HUES48 (cell line): ENCODE data around the gene DPY19L3.

Experiments
- H3K27ac ChIP-seq: one replicate; pipeline ENCODE4 v1.7.0; 2013; ENCODE audit warnings: low read depth, low read length, inconsistent platforms
- H3K27me3 ChIP-seq: 2 replicates; pipeline ENCODE4 v1.6.1; 2013; ENCODE audit warnings: mild to moderate bottlenecking, low read length; ENCODE audit not compliant: control insufficient read depth, insufficient read depth
- H3K36me3 ChIP-seq: 2 replicates; pipeline ENCODE4 v1.6.1; 2013; ENCODE audit warnings: low read length; ENCODE audit not compliant: control insufficient read depth, insufficient read depth
- H3K4me1 ChIP-seq: 2 replicates; pipeline ENCODE4 v1.6.1; 2013; ENCODE audit warnings: mild to moderate bottlenecking, low read length; ENCODE audit not compliant: control insufficient read depth, insufficient read depth
- H3K4me3 ChIP-seq: 2 replicates; pipeline ENCODE4 v1.5.1; 2013; ENCODE audit warnings: mild to moderate bottlenecking, low read depth, low read length
- H3K9ac ChIP-seq: 2 replicates; pipeline ENCODE4 v1.6.1; 2013; ENCODE audit warnings: mild to moderate bottlenecking, low read depth, low read length, moderate library complexity
- H3K9me3 ChIP-seq: 2 replicates; pipeline ENCODE4 v1.6.1; 2013; ENCODE audit warnings: low read length; ENCODE audit not compliant: control insufficient read depth, insufficient read depth

The DPY19L3 gene

DNA sequence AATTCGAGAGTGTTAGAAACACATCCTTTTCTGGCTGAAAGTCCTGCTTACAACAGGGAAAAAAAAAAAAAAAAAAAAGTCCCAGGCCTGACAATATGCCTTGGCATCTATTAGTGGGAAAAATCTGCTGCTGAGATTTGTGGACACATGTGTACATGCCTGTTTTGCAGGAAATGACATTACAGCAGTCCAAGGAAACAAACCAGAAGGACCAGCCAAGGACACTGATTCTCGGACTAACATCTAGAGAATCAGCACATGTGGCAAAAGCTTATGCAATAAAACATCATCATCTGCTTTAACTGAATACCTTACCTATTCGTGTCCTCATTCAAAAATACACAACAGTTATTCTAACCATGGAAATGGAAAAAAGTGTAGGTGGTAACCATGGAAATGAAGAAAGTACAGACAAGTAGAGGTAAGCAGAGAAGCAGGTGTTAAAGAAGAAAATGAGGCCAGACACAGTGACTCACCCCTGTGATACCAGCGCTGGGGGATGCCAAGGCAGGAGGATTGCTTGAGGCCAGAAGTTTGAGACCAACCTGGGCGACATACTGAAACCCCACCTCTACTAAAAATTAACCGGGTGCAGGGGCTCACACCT lies 9.4 kb upstream of the DPY19L3 start:
- no peaks in the 10 kb centered on the region for H3K4me1 ChIP-seq
- H3K9ac ChIP-seq, result no peak overlapping the region
- no peaks in the 10 kb centered on the region for H3K9me3 ChIP-seq
- no peaks in the 10 kb centered on the region for H3K27me3 ChIP-seq
- no peak overlapping the region for H3K4me3 ChIP-seq
- H3K36me3 ChIP-seq, result no peaks in the 10 kb centered on the region
- no peak overlapping the region for H3K27ac ChIP-seq

- H3K27me3 ChIP-seq, result no peaks in the 10 kb centered on the region
- H3K9ac ChIP-seq, result no peak overlapping the region
- no peak overlapping the region for H3K27ac ChIP-seq
- no peaks in the 10 kb centered on the region for H3K4me1 ChIP-seq
- no peaks in the 10 kb centered on the region for H3K36me3 ChIP-seq
- no peak overlapping the region for H3K4me3 ChIP-seq
- H3K9me3 ChIP-seq, result no peaks in the 10 kb centered on the region
Observed at GRCh38 chr19:32397671-32398101, 7.9 kb upstream of the DPY19L3 start.

DNA sequence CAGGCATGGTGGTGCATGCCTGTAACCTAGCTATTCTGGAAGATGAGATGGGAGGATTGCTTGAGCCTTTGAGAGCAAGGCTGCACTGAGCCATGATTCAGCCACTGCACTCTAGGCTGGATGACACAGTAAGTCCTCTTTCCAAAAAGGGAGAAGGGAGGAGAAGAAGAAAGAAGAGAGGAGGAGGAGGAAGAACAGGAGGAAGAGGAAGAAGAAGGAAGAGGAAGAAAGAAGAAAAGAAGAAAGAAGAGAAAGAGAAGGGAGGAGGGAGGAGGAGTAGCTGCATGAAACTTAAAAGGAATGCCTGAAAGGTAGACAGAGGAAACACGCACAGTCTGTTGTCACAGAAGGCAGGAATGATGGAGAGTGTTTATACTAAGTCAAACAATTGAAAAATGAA lies 3.6 kb upstream of the DPY19L3 start:
- Histone ChIP-seq H3K4me1 (peaks cover 17% of the 10 kb centered on the region), H3K27me3 (no peaks in the 10 kb centered on the region), H3K4me3 (no peak overlapping the region), H3K27ac (no peak overlapping the region), H3K9me3 (no peaks in the 10 kb centered on the region), H3K9ac (no peak overlapping the region), H3K36me3 (no peaks in the 10 kb centered on the region)

GRCh38 chr19:32403291-32403995 lies 2.1 kb upstream of the DPY19L3 start:
- Histone ChIP-seq H3K27me3 (no peaks in the 10 kb centered on the region), H3K27ac (peak overlapping the region; percentile 99), H3K4me1 (peaks cover 22% of the 10 kb centered on the region), H3K9ac (no peak overlapping the region), H3K4me3 (no peak overlapping the region), H3K9me3 (no peaks in the 10 kb centered on the region), H3K36me3 (peaks cover 5% of the 10 kb centered on the region)

GRCh38 chr19:32404213-32404932 lies 1.2 kb upstream of the DPY19L3 start:
- Histone ChIP-seq H3K27ac (peak overlapping the region; percentile 99), H3K9me3 (no peaks in the 10 kb centered on the region), H3K27me3 (no peaks in the 10 kb centered on the region), H3K36me3 (peaks cover 15% of the 10 kb centered on the region), H3K9ac (peak overlapping the region; percentile 92), H3K4me1 (peaks cover 22% of the 10 kb centered on the region), H3K4me3 (peak overlapping the region; percentile 76)

GRCh38 chr19:32404933-32405430 lies 588 bp upstream of the DPY19L3 start:
- Histone ChIP-seq H3K9ac (peak overlapping the region; percentile 92), H3K36me3 (peaks cover 21% of the 10 kb centered on the region), H3K9me3 (no peaks in the 10 kb centered on the region), H3K27ac (peak overlapping the region; percentile 99), H3K4me1 (peaks cover 22% of the 10 kb centered on the region), H3K27me3 (no peaks in the 10 kb centered on the region), H3K4me3 (peak overlapping the region; percentile 76)

DNA sequence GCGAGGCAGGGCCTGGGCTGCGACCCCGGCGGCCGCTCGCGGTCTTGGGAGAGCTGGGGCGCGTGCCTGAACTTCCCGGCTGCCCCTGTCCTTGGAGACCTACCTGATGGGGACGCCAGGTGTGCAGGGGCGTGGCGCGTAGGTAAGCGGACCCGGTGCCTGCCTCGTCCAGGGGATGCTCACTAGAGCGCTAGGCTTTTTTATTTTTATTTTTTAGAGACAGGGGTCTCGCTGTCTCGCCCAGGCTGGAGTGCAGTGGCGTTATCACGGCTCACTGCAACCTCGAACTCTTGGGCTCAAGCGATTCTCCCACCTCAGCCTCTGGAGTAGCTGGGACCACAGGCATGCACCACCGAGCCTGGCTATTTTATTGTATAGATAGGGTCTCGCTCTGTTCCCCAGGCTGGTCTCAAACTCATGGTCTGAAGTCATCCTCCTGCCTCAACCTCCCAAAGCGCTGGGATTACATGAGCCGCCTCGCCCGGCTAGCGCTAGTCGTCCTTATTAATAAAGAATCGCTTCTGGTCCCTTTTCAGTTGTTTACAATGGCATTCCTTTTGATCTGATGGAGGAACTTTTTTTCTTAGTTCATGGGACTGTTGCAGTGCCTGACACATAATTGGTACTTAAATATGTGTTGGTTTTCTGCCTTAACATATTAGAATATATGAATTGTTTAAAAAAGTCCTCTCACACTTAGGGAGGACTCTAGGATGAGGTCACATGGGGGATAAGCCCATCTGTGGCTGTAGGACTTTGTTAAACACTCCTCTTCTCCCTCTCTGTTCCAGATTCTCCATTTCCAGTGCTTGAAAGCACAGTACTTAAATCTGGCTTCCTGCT lies 812 bp downstream of the DPY19L3 start:
- Histone ChIP-seq H3K4me1 (peaks cover 22% of the 10 kb centered on the region), H3K27me3 (no peaks in the 10 kb centered on the region), H3K27ac (peak overlapping the region; percentile 99), H3K9me3 (no peaks in the 10 kb centered on the region), H3K9ac (peak overlapping the region; percentile 89), H3K36me3 (peaks cover 35% of the 10 kb centered on the region), H3K4me3 (peak overlapping the region; percentile 76)

- Histone ChIP-seq H3K9me3 (no peaks in the 10 kb centered on the region), H3K4me1 (peaks cover 22% of the 10 kb centered on the region), H3K9ac (no peak overlapping the region), H3K27ac (no peak overlapping the region), H3K27me3 (no peaks in the 10 kb centered on the region), H3K4me3 (peak overlapping the region; percentile 76), H3K36me3 (peaks cover 44% of the 10 kb centered on the region)
Observed at GRCh38 chr19:32407004-32407992, 1.7 kb downstream of the DPY19L3 start.

DNA sequence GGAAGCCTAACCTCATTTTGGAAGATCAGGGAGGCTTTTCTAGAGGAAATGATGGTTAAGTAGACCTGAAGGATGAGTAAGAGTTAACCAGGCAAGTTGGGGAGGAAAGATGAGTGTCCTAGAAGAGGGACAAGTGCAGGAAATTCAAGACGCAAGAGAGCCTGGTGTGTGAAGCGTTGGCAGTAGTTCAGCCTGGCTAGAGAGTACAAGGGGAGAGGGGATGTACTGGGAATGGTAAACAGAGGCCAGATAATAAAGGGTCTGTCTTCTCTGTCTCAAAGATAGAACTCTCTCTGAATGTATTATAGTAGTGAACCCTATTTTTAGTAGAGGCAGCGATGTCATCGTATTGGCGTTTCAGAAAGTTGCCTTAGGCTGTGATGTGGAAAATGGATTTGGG lies 9.7 kb downstream of the DPY19L3 start:
- Histone ChIP-seq H3K4me3 (no peak overlapping the region), H3K36me3 (peaks cover 73% of the 10 kb centered on the region), H3K27ac (no peak overlapping the region), H3K9me3 (no peaks in the 10 kb centered on the region), H3K9ac (no peak overlapping the region), H3K27me3 (no peaks in the 10 kb centered on the region), H3K4me1 (no peaks in the 10 kb centered on the region)

- H3K4me3 ChIP-seq, result no peak overlapping the region
- no peak overlapping the region for H3K9ac ChIP-seq
- no peaks in the 10 kb centered on the region for H3K9me3 ChIP-seq
- H3K27ac ChIP-seq, result no peak overlapping the region
- H3K27me3 ChIP-seq, result no peaks in the 10 kb centered on the region
- H3K36me3 ChIP-seq, result peaks cover 69% of the 10 kb centered on the region
- H3K4me1 ChIP-seq, result no peaks in the 10 kb centered on the region
Observed at GRCh38 chr19:32415669-32416068, 10.1 kb downstream of the DPY19L3 start.
